ENCODE data around the gene UGDH.

DNA sequence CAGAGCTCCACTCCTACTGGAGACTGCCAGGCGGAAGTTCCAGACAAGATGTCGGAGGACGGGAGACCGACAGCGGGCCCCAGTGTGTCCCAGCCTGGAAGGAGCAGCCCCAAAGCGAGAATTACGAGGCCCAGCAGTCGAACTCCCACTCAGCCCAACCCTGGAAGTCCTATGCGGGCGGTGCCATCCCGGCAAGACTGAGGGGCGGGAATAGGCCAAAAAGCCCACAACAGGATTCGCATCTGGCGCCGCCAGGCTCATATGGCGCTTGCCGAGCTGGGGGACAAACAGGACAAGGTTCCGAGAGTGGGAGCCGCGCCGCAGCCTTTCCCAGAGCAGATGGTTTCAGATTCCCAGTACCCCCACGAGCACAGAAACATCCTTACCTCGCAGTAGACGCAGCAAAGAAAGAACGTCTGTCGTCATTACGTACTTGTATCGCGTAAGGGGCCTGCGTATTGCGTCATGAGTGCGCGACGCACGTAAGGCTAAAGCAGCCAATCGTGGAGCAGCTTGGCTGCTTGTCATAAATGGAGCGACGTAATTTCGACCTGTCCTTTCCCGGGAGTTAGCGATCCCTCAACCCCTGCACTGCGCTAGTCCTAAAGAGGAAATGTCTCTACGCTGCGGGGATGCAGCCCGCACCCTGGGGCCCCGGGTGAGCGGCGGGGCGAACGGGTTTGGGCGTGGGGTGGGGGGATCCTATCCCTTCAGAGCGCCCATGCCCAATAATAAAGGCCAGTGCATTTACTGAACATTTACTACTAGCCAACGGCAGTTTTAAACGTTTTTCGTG lies 68.5 kb downstream of the UGDH start, which contains the start of the genes LIAS and RPL9:
- TF ChIP-seq, protein P1, sequence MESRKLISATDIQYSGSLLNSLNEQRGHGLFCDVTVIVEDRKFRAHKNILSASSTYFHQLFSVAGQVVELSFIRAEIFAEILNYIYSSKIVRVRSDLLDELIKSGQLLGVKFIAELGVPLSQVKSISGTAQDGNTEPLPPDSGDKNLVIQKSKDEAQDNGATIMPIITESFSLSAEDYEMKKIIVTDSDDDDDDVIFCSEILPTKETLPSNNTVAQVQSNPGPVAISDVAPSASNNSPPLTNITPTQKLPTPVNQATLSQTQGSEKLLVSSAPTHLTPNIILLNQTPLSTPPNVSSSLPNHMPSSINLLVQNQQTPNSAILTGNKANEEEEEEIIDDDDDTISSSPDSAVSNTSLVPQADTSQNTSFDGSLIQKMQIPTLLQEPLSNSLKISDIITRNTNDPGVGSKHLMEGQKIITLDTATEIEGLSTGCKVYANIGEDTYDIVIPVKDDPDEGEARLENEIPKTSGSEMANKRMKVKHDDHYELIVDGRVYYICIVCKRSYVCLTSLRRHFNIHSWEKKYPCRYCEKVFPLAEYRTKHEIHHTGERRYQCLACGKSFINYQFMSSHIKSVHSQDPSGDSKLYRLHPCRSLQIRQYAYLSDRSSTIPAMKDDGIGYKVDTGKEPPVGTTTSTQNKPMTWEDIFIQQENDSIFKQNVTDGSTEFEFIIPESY (IDR thresholded peaks at IDR 0.05), result peak; percentile 72
- TF ChIP-seq HNF4G (IDR thresholded peaks at IDR 0.05) (no peak), FOXA1 (IDR thresholded peaks at IDR 0.05) (peak; percentile 34), SP1 (IDR thresholded peaks at IDR 0.05) (peak; percentile 88), RAD21 (IDR thresholded peaks at IDR 0.05) (peak in 1 of 2 donors; percentile 18), JUND (IDR thresholded peaks at IDR 0.05) (no peak), TAF1 (conservative IDR thresholded peaks at IDR 0.05) (peak; percentile 76), EGR1 (IDR thresholded peaks at IDR 0.05; ENCODE audit: low read depth in 2 of 2) (peak in 1 of 2 donors; percentile 67)
- TF ChIP-seq, protein P2, sequence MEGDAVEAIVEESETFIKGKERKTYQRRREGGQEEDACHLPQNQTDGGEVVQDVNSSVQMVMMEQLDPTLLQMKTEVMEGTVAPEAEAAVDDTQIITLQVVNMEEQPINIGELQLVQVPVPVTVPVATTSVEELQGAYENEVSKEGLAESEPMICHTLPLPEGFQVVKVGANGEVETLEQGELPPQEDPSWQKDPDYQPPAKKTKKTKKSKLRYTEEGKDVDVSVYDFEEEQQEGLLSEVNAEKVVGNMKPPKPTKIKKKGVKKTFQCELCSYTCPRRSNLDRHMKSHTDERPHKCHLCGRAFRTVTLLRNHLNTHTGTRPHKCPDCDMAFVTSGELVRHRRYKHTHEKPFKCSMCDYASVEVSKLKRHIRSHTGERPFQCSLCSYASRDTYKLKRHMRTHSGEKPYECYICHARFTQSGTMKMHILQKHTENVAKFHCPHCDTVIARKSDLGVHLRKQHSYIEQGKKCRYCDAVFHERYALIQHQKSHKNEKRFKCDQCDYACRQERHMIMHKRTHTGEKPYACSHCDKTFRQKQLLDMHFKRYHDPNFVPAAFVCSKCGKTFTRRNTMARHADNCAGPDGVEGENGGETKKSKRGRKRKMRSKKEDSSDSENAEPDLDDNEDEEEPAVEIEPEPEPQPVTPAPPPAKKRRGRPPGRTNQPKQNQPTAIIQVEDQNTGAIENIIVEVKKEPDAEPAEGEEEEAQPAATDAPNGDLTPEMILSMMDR (IDR thresholded peaks at IDR 0.05; ENCODE audit: low read depth, low read length, missing input control), result no peak
- TF ChIP-seq, protein P3, sequence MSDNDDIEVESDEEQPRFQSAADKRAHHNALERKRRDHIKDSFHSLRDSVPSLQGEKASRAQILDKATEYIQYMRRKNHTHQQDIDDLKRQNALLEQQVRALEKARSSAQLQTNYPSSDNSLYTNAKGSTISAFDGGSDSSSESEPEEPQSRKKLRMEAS (IDR thresholded peaks at IDR 0.05), result peak; percentile 89
- TF ChIP-seq, protein P4, sequence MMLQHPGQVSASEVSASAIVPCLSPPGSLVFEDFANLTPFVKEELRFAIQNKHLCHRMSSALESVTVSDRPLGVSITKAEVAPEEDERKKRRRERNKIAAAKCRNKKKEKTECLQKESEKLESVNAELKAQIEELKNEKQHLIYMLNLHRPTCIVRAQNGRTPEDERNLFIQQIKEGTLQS (IDR thresholded peaks at IDR 0.05), result peak; percentile 83
- TF ChIP-seq, protein P5, sequence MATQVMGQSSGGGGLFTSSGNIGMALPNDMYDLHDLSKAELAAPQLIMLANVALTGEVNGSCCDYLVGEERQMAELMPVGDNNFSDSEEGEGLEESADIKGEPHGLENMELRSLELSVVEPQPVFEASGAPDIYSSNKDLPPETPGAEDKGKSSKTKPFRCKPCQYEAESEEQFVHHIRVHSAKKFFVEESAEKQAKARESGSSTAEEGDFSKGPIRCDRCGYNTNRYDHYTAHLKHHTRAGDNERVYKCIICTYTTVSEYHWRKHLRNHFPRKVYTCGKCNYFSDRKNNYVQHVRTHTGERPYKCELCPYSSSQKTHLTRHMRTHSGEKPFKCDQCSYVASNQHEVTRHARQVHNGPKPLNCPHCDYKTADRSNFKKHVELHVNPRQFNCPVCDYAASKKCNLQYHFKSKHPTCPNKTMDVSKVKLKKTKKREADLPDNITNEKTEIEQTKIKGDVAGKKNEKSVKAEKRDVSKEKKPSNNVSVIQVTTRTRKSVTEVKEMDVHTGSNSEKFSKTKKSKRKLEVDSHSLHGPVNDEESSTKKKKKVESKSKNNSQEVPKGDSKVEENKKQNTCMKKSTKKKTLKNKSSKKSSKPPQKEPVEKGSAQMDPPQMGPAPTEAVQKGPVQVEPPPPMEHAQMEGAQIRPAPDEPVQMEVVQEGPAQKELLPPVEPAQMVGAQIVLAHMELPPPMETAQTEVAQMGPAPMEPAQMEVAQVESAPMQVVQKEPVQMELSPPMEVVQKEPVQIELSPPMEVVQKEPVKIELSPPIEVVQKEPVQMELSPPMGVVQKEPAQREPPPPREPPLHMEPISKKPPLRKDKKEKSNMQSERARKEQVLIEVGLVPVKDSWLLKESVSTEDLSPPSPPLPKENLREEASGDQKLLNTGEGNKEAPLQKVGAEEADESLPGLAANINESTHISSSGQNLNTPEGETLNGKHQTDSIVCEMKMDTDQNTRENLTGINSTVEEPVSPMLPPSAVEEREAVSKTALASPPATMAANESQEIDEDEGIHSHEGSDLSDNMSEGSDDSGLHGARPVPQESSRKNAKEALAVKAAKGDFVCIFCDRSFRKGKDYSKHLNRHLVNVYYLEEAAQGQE (IDR thresholded peaks at IDR 0.05), result peak; percentile 94

All from liver (tissue), 3 donors.